ENCODE measurements around the gene KCNK13.

Gene KCNK13

GRCh38 chr14:90137807-90138206 lies 76.0 kb downstream of the KCNK13 start:
- DNase-seq: peak; percentile 73

- no peak for DNase-seq
These were observed 77.4 kb downstream of the KCNK13 start for GRCh38 chr14:90139199-90139598.

GRCh38 chr14:90140298-90140955 lies 78.6 kb downstream of the KCNK13 start:
- DNase-seq: no peak

GRCh38 chr14:90140956-90141316 lies 79.1 kb downstream of the KCNK13 start:
- DNase-seq: peak; percentile 44

GRCh38 chr14:90153429-90153828 lies 91.6 kb downstream of the KCNK13 start:
- no peak for DNase-seq

GRCh38 chr14:90154110-90154509 lies 92.3 kb downstream of the KCNK13 start:
- DNase-seq: no peak

- DNase-seq: no peak
These were observed 97.4 kb downstream of the KCNK13 start for GRCh38 chr14:90159146-90159545.

GRCh38 chr14:90159688-90160087 lies 97.9 kb downstream of the KCNK13 start:
- DNase-seq: no peak

GRCh38 chr14:90161129-90161528 lies 99.3 kb downstream of the KCNK13 start:
- DNase-seq: no peak

- peak; percentile 82 for DNase-seq
These were observed 106.8 kb downstream of the KCNK13 start for GRCh38 chr14:90168425-90169105.

GRCh38 chr14:90175631-90176030 lies 113.8 kb downstream of the KCNK13 start:
- no peak for DNase-seq

- DNase-seq: no peak
These were observed 115.9 kb downstream of the KCNK13 start for GRCh38 chr14:90177539-90178189.

- DNase-seq: no peak
These were observed 117.6 kb downstream of the KCNK13 start for GRCh38 chr14:90179357-90179756.

- no peak for DNase-seq
These were observed 118.3 kb downstream of the KCNK13 start for GRCh38 chr14:90179809-90180779.

- DNase-seq: no peak
These were observed 122.3 kb downstream of the KCNK13 start for GRCh38 chr14:90184094-90184493.

- DNase-seq: no peak
These were observed 122.9 kb downstream of the KCNK13 start for GRCh38 chr14:90184571-90185266.

GRCh38 chr14:90188588-90188987 lies 126.8 kb downstream of the KCNK13 start:
- no peak for DNase-seq

- no peak for DNase-seq
These were observed 129.4 kb downstream of the KCNK13 start for GRCh38 chr14:90191154-90191553.

- no peak for DNase-seq
These were observed 129.8 kb downstream of the KCNK13 start for GRCh38 chr14:90191585-90191984.

- DNase-seq: no peak
These were observed 132.1 kb downstream of the KCNK13 start for GRCh38 chr14:90193925-90194324.

GRCh38 chr14:90194706-90195105 lies 132.9 kb downstream of the KCNK13 start:
- DNase-seq: no peak

- no peak for DNase-seq
These were observed 136.8 kb downstream of the KCNK13 start for GRCh38 chr14:90198541-90199060.
